H1 (cell line): ENCODE data around the gene LAMP1. TPM values are rescaled to one million over a fixed set of nuclear protein-coding genes. Genes with fewer than 3 reads are reported as not detected.

ENCODE experiments used
- CTCF ChIA-PET: fragments of 300-600 bp; sonication (Branson Sonifier 250); formaldehyde crosslinking; loops from one replicate; lab custom pipeline; 2021; ENCODE audit not compliant: partially characterized antibody; lab: Charles Lee
- POLR2A ChIA-PET: fragments of 300-600 bp; sonication (Branson Sonifier 250); formaldehyde crosslinking; loops from one replicate; lab custom pipeline; 2021; ENCODE audit warnings: inconsistent platforms; ENCODE audit not compliant: partially characterized antibody; lab: Charles Lee
- DNase-seq, 2 experiments: peaks; one replicate each; pipeline versions ENCODE4 v3.0.0 to v3.0.0-alpha.2; 2010 to 2022; ENCODE audit warnings: low spot score in 2 of 2, low read depth in 1 of 2, mixed read lengths in 1 of 2
- FAIRE-seq: peaks from 2 replicates; lab custom pipeline; 2011; peaks lifted over from hg19 to GRCh38; lab: Jason Lieb, UNC
- H2AFZ ChIP-seq: 2 replicates; pipeline ENCODE4 v1.8.1; 2012; ENCODE audit warnings: low read length, inconsistent platforms
- H2AK5ac ChIP-seq: 2 replicates; pipeline ENCODE4 v1.6.1; 2013; ENCODE audit warnings: low read depth, low read length
- H2BK120ac ChIP-seq: replicated peaks from 2 replicates; pipeline ENCODE3; 2013; ENCODE audit warnings: low read depth, low read length, inconsistent platforms
- H2BK12ac ChIP-seq: 2 replicates; pipeline ENCODE4 v1.6.1; 2013; ENCODE audit warnings: low read depth, low read length
- H2BK15ac ChIP-seq: 2 replicates; pipeline ENCODE4 v1.6.1; 2013; ENCODE audit warnings: low read length
- H2BK20ac ChIP-seq: 2 replicates; pipeline ENCODE4 v1.6.1; 2013; ENCODE audit warnings: low read length
- H2BK5ac ChIP-seq: 2 replicates; pipeline ENCODE4 v1.6.1; 2013; ENCODE audit warnings: low read depth, low read length
- H3K14ac ChIP-seq: 2 replicates; pipeline ENCODE4 v1.6.1; 2013; ENCODE audit warnings: inconsistent platforms; ENCODE audit not compliant: insufficient read length
- H3K18ac ChIP-seq: 2 replicates; pipeline ENCODE4 v1.6.1; 2013; ENCODE audit warnings: low read length; ENCODE audit errors: extremely low read depth
- H3K23ac ChIP-seq: 2 replicates; pipeline ENCODE4 v1.6.1; 2013; ENCODE audit warnings: inconsistent platforms; ENCODE audit not compliant: insufficient read length
- H3K23me2 ChIP-seq: 2 replicates; pipeline ENCODE4 v1.6.1; 2013; ENCODE audit warnings: low read depth, low read length
- H3K27ac ChIP-seq: 2 replicates; pipeline ENCODE4 v1.6.1; 2011; ENCODE audit warnings: low read depth, low read length, inconsistent platforms
- H3K27me3 ChIP-seq, 4 experiments: replicated peaks in 1 of 4; 1 replicate in 1 of 4; 2 replicates in 3 of 4; pipeline versions ENCODE4 v1.6.1 to v1.8.1; 2011 to 2013; ENCODE audit warnings: low read length in 3 of 4, mild to moderate bottlenecking in 3 of 4, inconsistent platforms in 2 of 4, mixed read lengths in 2 of 4, moderate library complexity in 1 of 4; ENCODE audit not compliant: control insufficient read depth in 3 of 4, insufficient read depth in 3 of 4; ENCODE audit errors: extremely low read depth in 1 of 4
- H3K36me3 ChIP-seq, 4 experiments: 2 replicates each; pipeline versions ENCODE4 v1.6.1 to v1.8.1; 2011 to 2013; ENCODE audit warnings: mild to moderate bottlenecking in 4 of 4, low read length in 3 of 4, moderate library complexity in 2 of 4, control low read depth in 1 of 4, inconsistent platforms in 1 of 4; ENCODE audit not compliant: insufficient read depth in 4 of 4, control insufficient read depth in 2 of 4
- H3K4ac ChIP-seq: replicated peaks from 2 replicates; pipeline ENCODE3; 2013; ENCODE audit warnings: low read length, low read depth, mixed read lengths, inconsistent platforms; ENCODE audit not compliant: insufficient read length
- H3K4me1 ChIP-seq, 4 experiments: replicated peaks in 1 of 4; 1 replicate in 1 of 4; 2 replicates in 3 of 4; pipeline versions ENCODE4 v1.6.1 to v1.8.1; 2011 to 2013; ENCODE audit warnings: low read length in 3 of 4, inconsistent platforms in 2 of 4, mixed read lengths in 1 of 4; ENCODE audit not compliant: insufficient read depth in 4 of 4, control insufficient read depth in 3 of 4
- H3K4me2 ChIP-seq, 2 experiments: 2 replicates each; pipeline versions ENCODE4 v1.6.1 to v1.8.1; 2011 to 2013; ENCODE audit warnings: low read depth in 2 of 2, low read length in 2 of 2, control low read depth in 1 of 2, inconsistent platforms in 1 of 2, mild to moderate bottlenecking in 1 of 2; ENCODE audit not compliant: insufficient read depth in 1 of 2
- H3K4me3 ChIP-seq, 4 experiments: fragments of 200-600, 300-600 bp in 1 of 4; sonication (generic), shearing (Covaris generic), sonication (Bioruptor Twin) in 1 of 4; 2 replicates each; pipeline versions ENCODE4 v1.5.1 to v1.8.1; 2011 to 2016; ENCODE audit warnings: low read length in 4 of 4, low read depth in 3 of 4, control low read depth in 2 of 4, inconsistent platforms in 2 of 4, mild to moderate bottlenecking in 2 of 4, mixed read lengths in 1 of 4, moderate library complexity in 1 of 4; ENCODE audit not compliant: insufficient read depth in 2 of 4; ENCODE audit errors: extremely low read depth in 1 of 4
- H3K56ac ChIP-seq: replicated peaks from 2 replicates; pipeline ENCODE3; 2013; ENCODE audit warnings: low read depth, mild to moderate bottlenecking, mixed read lengths, low read length, inconsistent platforms; ENCODE audit not compliant: insufficient read length
- H3K79me1 ChIP-seq: 2 replicates; pipeline ENCODE4 v1.6.1; 2013; ENCODE audit warnings: low read depth, low read length, control low read depth
- H3K79me2 ChIP-seq, 2 experiments: 2 replicates each; pipeline versions ENCODE4 v1.6.1 to v1.8.1; 2012 to 2013; ENCODE audit warnings: low read length in 2 of 2, mild to moderate bottlenecking in 2 of 2, inconsistent platforms in 1 of 2; ENCODE audit not compliant: insufficient read depth in 2 of 2, control insufficient read depth in 1 of 2
- H3K9ac ChIP-seq, 4 experiments: replicated peaks in 1 of 4; 1 replicate in 1 of 4; 2 replicates in 3 of 4; pipeline versions ENCODE4 v1.6.1 to v1.8.1; 2011 to 2013; ENCODE audit warnings: low read depth in 3 of 4, low read length in 3 of 4, control low read depth in 2 of 4, mild to moderate bottlenecking in 2 of 4, moderate library complexity in 2 of 4, inconsistent platforms in 1 of 4; ENCODE audit errors: extremely low read depth in 1 of 4
- H3K9me3 ChIP-seq, 2 experiments: 2 replicates each; pipeline versions ENCODE4 v1.6.1 to v1.8.1; 2012 to 2013; ENCODE audit warnings: mild to moderate bottlenecking in 2 of 2, moderate library complexity in 2 of 2, control low read depth in 1 of 2, inconsistent platforms in 1 of 2, low read depth in 1 of 2, low read length in 1 of 2, mixed read lengths in 1 of 2; ENCODE audit not compliant: insufficient read depth in 2 of 2
- H4K20me1 ChIP-seq, 2 experiments: replicated peaks in 1 of 2; 2 replicates each; pipeline versions ENCODE3 to v1.8.1; 2011 to 2013; ENCODE audit warnings: inconsistent platforms in 2 of 2, low read length in 2 of 2, mild to moderate bottlenecking in 1 of 2; ENCODE audit not compliant: insufficient read depth in 2 of 2, control insufficient read depth in 1 of 2
- H4K5ac ChIP-seq: 2 replicates; pipeline ENCODE4 v1.6.1; 2013; ENCODE audit warnings: low read length, low read depth, mixed read lengths, inconsistent platforms; ENCODE audit not compliant: insufficient read length
- H4K8ac ChIP-seq: 2 replicates; pipeline ENCODE4 v1.8.0; 2013; ENCODE audit warnings: mild to moderate bottlenecking, moderate library complexity, low read length, inconsistent platforms; ENCODE audit not compliant: insufficient read depth; ENCODE audit errors: extremely low read depth
- H4K91ac ChIP-seq: replicated peaks from 2 replicates; pipeline ENCODE3; 2013; ENCODE audit warnings: low read length, mixed read lengths, inconsistent platforms; ENCODE audit not compliant: insufficient read length
- CEBPB ChIP-seq: IDR thresholded peaks from 2 replicates; pipeline ENCODE4 v1.6.1; 2012; ENCODE audit warnings: low read depth, low read length
- E2F6 ChIP-seq: IDR thresholded peaks from 2 replicates; pipeline ENCODE4 v1.6.1; 2012; ENCODE audit warnings: inconsistent platforms
- EGR1 ChIP-seq: IDR thresholded peaks from 2 replicates; pipeline ENCODE4 v1.6.1; 2011; ENCODE audit warnings: low read depth, low read length, borderline replicate concordance
- GABPA ChIP-seq: IDR thresholded peaks from 2 replicates; pipeline ENCODE4 v1.6.1; 2011; ENCODE audit warnings: mild to moderate bottlenecking, low read length, moderate library complexity, borderline replicate concordance; ENCODE audit not compliant: insufficient read depth
- GTF2F1 ChIP-seq: IDR thresholded peaks from 2 replicates; pipeline ENCODE4 v1.6.1; 2012; ENCODE audit warnings: low read depth, low read length, improper control_type of control experiment, borderline replicate concordance
- NRF1 ChIP-seq: IDR thresholded peaks from 2 replicates; pipeline ENCODE4 v1.6.1; 2011; ENCODE audit warnings: mild to moderate bottlenecking, low read depth, low read length, improper control_type of control experiment
- RFX5 ChIP-seq: IDR thresholded peaks from 2 replicates; pipeline ENCODE4 v1.6.1; 2011; ENCODE audit warnings: low read depth, low read length, improper control_type of control experiment, borderline replicate concordance
- SUZ12 ChIP-seq: fragments of 200-600 bp; sonication (generic); IDR thresholded peaks from 2 replicates; pipeline ENCODE4 v1.6.1; 2012; ENCODE audit warnings: mild to moderate bottlenecking, inconsistent platforms, low read length, moderate library complexity, mixed read lengths
- YY1 ChIP-seq: IDR thresholded peaks from 2 replicates; pipeline ENCODE4 v1.6.1; 2011; ENCODE audit warnings: low read depth, mild to moderate bottlenecking, low read length
- WGBS, 2 experiments: shearing (Covaris generic) in 1 of 2; methylation state at CpG; one replicate each; pipeline versions ENCODE4 v1.1.6 to v1.1.7; 2013 to 2015; ENCODE audit warnings: low lambda C conversion rate in 2 of 2, mixed read lengths in 2 of 2, inconsistent platforms in 1 of 2, low coverage in 1 of 2, missing lambda C conversion rate in 1 of 2; ENCODE audit not compliant: insufficient replicate concordance in 2 of 2, insufficient coverage in 1 of 2, insufficient read length in 1 of 2; ENCODE audit errors: extremely low coverage in 1 of 2, missing lambda C conversion rate in 1 of 2; 5-methylcytosine and 5-hydroxymethylcytosine counted together
- polyA plus RNA-seq, 7 experiments: library from polyadenylated mRNA; depleted of rRNA in 3 of 7; stranded (reverse) in 5 of 7; unstranded in 2 of 7; fragments of >200 nt in 5 of 7; fragments of 200-250 nt in 2 of 7; gene quantifications; 1 replicate in 5 of 7; 2 replicates in 1 of 7; 4 replicates in 1 of 7; pipeline versions ENCODE4 v1.2.1 to v1.2.3, GENCODE V29; 2011 to 2013; ENCODE audit warnings: missing spikeins in 2 of 7, mixed read lengths in 2 of 7
- total RNA-seq: library from RNA; stranded (reverse); fragmentation: NEBNext Ultra II Directional; extraction: Animal tissue kit (Norgen Biotek cat#: 25700); gene quantifications from 2 replicates; pipeline ENCODE4 v1.2.1, GENCODE V29; 2021

LAMP1 gene
- total and polyA plus RNA-seq, 2 of the 8 experiments (the other 6 are each of a cell fraction or from before 2014, with no cell fraction given): 97.6 to 140 TPM

GRCh38 chr13:113350938-113351335 is 53.9 kb downstream of the LAMP1 start:
- Histone ChIP-seq H4K91ac (no peak overlapping the region), H3K23ac (no peak overlapping the region), H4K5ac (no peak overlapping the region), H3K79me2 (peaks cover 0 to 2% of the 10 kb centered on the region in 2 experiments; a peak in 1 of 4 replicates), H2BK20ac (no peak overlapping the region), H3K79me1 (0 out of 2 replicates have a peak, but pooled peaks cover 9% of the 10 kb centered on the region), H3K4me2 (no peak overlapping the region), H3K4me3 (no peak overlapping the region), H2BK15ac (no peak overlapping the region), H3K27ac (no peak overlapping the region), H3K18ac (no peak overlapping the region), H3K9me3 (peaks cover 7 to 18% of the 10 kb centered on the region in 2 experiments; a peak in 2 of 4 replicates), H4K20me1 (peaks cover 1 to 7% of the 10 kb centered on the region in 2 experiments), H3K9ac (no peak overlapping the region), H2BK5ac (no peak overlapping the region), H2AFZ (no peak overlapping the region), H3K4me1 (no peaks in the 10 kb centered on the region), H3K56ac (no peak overlapping the region), H2BK120ac (no peak overlapping the region), H2BK12ac (no peak overlapping the region), H3K23me2 (no peaks in the 10 kb centered on the region), H2AK5ac (no peak overlapping the region), H3K14ac (no peak overlapping the region), H3K36me3 (peaks cover 36 to 62% (median 48%) of the 10 kb centered on the region in 4 experiments), H3K27me3 (no peaks in the 10 kb centered on the region), H3K4ac (no peak overlapping the region), H4K8ac (peak overlapping the region; percentile 65)
- 98% methylated on average over 20 of the region's 20 CpGs; no CpG with 5 or more reads in 1 of the 2 experiments for whole genome bisulfite sequencing, 2 experiments
- FAIRE-seq (no peak), DNase-seq (no peak)
- CTCF ChIA-PET: interaction anchor here (0.6 to 3.7 kb wide), 4 partner anchors 41 to 154 kb away, joined by 3 to 37 read pairs (median 5); no protein-coding TSS in a partner anchor
- POLR2A ChIA-PET: interaction anchor here (0.7 to 6.6 kb wide), 9 partner anchors 9 to 52 kb away, joined by 3 to 78 read pairs (median 6); partner anchors contain the start of gene GRTP1
- TF ChIP-seq RFX5 (no peak), CEBPB (no peak), YY1 (no peak), GABPA (no peak), EGR1 (no peak), SUZ12 (no peak), GTF2F1 (no peak), NRF1 (no peak), E2F6 (no peak)
